GM19099 (cell line): ENCODE data around the gene MDH2.

ENCODE experiments used
- POLR2A ChIP-seq: IDR thresholded peaks from 3 replicates; pipeline ENCODE4 v1.6.1; 2011; ENCODE audit warnings: low read depth; ENCODE audit not compliant: insufficient read length; ENCODE audit errors: extremely low read depth

Gene MDH2

DNA sequence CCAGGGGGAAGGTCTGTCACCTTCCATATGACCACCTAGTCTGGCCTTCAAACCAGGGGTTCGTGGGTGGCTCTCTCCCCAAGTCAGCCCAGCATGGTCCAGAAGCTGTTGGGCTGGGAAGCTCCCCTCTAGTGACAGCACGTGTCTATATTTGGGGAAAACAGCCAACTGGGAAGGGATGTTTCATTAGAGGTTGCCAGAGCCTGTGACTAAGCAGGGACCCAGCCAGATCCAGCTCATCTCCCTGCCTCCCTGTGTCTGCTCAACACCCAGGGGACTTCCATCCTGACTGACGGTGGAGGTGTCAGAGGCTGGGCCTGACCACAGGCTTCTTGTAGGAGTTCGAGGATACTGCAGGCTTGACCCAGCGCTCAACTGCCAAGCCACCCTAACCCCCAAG, 10.6 kb upstream of the MDH2 start:
- no peak for TF ChIP-seq POLR2A

DNA sequence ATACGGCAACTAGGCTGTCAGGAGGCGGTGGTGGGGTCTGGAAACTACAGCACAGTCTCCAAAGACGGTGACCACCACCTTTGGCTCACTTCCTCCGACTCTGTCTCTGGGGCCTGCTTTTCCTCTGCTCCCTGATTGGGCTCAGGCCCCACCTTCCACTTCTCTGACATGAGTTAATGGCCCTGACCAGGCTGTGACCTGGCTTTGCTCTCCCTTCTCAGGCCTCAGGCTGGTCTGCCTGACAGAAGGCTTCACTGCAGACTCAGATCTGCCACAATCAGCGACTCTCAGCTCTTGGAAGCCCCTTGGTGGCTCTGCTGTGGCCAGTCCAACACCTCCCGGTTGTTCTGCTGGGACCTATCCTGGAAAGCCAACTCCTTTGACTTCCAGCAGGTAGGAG, 7.8 kb upstream of the MDH2 start:
- TF ChIP-seq POLR2A, result no peak

DNA sequence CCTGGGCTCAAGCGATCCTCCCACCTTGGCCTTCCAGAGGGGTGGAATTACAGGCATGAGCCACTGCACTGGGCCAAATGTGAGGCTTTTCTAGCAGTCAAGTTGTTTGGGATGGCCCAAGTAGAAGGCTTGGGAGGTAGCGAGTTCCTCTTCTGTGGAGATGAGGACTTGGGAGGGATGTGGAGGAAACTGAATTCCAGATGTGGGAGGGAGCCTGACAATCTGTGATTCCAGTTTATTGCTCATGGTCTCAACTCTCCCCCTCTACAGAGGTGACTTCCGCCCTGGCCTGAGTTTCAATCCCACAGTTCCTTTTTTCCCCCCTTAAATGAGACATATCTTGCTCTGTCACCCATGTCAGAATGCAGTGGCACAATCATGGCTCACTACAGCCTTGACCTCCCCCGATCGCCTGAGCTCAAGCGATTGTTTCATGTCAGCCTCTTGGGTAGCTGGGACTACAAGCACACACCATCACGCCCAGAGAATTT, 3.5 kb upstream of the MDH2 start:
- TF ChIP-seq POLR2A, result no peak

DNA sequence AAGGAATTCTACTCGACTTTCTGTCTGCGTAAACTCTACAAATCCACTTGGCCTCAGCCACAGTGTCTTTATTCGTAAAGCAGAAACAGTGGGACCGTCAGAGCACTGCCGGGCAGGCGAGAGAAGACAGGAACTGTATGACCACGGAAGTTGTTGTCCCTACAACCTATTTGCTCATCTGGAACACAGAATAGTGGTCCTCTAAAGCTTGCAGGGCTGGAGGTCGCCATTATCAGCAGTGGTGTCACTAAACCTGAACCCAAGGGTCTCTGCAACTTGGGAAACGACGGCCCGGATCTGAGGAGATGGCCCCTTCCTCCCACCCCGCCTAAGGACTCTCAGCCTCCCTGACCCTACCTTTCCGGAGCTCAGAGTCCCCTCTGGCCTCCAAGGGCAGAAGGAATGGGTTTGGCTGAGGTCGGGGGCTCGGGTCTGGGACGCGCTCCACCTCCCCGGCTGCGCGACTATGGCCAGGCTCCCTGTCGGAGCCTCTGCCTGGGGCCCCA, 548 bp upstream of the MDH2 start:
- TF ChIP-seq POLR2A, result no peak

DNA sequence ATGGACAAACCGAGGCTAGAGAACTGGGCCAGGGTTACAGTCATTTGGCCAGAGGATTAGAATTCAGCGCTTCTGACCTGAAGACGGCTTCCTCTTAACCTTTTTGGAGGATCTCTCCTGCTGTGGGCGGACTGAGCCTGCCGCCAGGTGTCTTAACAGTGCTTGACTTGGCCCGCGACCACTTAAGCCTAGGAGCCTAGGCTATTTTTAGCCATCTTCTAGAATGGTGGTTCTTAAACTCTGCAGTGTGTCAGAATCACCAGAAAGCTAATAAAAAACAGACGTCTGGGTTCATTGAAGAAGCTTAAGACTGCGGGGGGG, 722 bp downstream of the MDH2 start:
- no peak for TF ChIP-seq POLR2A

DNA sequence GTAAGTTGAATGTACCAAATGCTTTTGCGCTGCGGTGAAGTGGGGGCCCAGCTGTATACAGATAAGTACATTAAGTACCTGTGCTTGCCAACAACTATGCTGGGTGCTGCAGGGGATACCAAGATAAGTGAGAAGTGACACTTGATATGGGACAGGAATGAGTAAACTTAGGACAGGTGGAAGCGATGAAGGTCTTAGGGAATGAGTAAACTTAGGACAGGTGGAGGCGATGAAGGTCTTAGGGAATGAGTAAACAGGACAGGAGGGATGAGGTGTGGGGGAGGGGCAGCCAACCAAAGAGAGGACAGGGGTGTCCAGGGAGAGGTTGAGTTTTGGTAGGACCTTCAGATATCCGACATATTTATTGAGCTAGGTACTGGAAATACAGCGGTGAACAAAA, 1.4 kb downstream of the MDH2 start:
- no peak for TF ChIP-seq POLR2A

DNA sequence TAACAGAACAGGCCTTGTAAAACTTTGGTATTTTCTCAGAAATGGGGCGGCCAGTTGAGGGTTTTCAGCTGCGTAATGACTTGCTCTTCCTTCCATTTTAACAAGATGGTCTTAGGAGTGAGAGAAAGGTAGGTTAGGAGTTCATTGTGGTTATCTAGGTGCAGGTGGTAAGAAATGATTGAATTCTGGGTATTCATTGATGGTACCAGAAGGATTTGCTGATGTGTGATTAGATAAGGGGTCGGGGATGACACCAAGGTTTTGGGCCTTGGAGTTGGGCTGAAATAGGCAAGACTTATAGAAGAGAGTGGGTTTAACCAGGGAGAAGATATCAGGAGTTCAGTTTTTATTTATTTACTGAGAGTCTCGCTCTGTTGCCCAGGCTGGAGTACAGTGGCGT, 2.6 kb downstream of the MDH2 start:
- no peak for TF ChIP-seq POLR2A

DNA sequence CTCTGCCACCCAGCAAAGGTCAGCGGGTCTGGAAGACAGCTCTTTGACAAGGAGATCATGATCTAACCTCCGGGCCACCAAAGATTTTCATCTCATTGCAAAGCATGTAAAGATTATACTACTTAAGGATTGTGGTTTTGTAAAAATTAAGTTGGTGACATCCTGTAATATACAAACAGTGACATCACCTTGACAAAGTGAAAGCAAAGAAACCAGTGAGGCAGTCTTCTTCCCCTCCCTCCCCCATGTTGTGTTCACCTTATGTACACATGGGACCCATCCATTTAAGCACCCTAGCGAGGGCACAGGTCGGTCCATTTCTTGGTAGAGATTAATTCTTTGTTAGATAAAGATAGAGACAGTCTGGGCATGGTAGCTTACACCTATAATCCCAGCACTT, 3.9 kb downstream of the MDH2 start:
- no peak for TF ChIP-seq POLR2A

DNA sequence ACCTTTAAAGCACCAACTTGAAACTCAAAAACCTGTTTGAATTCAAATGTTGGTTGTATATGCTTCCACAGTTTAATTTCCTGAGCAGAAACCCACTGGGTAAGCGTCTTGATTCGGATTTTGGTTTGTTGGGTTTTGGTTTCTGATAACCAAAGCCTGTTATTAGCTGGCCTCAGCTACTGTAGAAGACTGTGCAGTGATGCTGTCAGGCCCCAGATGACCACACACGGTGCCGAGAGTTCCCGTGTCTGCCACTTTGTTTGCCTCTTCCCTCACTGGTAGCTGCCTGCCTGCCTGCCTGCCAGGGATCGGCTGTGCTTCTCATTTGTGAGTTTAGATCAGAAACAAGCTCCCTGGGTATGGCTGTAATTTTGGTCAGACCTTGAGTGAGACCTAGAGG, 5.6 kb downstream of the MDH2 start:
- TF ChIP-seq POLR2A, result no peak

DNA sequence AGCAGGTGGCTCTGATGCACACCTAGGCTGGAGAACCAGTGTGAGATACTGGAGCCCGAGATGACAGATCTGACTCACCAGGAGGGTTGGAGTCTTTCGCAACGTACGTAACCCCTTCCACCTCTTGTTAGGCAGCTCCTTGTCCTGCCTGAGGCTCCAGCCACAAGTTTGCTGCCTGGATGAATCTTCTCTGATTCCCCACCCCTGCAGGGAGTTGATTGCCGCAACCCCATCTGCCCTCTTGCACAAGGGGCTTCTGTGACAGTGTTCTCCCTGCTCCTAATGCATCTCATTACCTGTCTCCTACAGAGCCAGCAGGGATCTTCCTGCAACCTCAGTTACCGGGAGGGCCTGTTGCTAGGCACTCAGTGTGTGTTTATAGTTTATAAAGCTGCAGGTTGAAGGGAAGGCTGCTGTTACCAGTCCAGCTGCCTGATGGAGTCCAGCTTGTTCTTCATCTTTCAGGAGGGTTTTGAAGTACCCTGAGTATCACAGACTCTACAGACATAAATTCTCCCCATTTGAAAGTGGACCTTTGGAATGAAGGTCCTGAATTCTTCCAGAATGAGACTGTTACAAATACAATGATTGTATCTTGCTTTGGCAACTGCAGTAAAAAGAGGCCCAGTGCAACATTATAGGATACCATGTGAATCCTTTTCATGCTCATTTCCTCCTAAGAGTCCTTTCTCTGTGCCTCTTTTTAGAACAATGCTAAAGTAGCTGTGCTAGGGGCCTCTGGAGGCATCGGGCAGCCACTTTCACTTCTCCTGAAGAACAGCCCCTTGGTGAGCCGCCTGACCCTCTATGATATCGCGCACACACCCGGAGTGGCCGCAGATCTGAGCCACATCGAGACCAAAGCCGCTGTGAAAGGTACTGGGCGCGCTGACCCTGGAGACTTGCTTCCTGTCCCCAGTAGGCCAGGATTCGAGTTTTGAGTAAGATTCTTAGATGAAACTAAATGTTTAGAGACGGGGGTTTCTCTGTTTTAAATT, 6.5 kb downstream of the MDH2 start:
- TF ChIP-seq POLR2A, result no peak

DNA sequence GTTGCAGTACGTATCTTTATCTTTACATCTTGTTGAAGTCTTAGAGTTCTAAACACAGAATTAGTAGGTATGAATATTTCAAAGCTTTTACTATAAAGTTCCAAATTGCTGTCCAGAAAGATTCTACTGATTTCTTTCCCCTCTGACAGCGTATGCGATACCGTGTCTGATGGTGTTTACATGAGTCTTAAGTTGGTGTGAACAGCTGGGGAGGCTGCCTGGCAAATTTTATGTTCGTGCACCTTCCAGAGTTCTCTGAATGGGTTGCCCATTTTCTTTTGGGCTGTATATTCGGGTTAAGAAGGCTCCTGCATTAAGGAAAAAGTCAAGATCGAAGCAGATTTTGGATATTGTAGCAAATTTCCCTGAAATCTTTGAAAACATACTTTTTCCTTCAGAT, 8.3 kb downstream of the MDH2 start:
- no peak for TF ChIP-seq POLR2A

DNA sequence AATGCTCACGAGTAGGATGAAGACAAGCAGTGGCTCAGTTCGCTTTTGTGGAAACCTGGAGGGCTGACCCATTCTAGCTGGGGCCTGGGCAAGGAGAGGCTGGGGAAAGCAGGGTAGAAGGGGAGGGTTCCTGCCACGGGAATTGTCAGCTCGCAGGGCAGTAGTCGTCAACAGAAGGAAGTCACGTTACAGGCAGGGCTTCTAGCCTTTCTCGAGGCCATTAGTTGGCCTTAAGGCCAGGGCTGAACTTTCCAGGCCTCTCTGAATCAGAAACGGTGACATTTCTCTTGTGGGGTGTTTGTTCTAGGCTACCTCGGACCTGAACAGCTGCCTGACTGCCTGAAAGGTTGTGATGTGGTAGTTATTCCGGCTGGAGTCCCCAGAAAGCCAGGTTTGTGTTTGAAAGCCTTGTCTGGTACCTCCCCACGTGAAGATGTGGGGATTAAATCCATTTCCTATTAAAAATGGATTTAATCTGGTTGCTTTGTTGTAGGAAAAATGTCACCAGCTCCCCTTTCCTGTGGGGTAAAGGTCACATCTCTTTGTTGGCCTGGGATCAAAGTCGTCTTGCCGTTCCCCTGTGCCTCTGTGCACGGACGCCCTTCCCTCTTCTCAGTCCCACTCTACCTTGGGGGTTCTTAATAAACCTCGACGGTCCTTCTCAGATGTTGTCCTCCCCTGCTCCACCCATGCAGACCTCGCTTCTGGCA, 9.4 kb downstream of the MDH2 start:
- no peak for TF ChIP-seq POLR2A

DNA sequence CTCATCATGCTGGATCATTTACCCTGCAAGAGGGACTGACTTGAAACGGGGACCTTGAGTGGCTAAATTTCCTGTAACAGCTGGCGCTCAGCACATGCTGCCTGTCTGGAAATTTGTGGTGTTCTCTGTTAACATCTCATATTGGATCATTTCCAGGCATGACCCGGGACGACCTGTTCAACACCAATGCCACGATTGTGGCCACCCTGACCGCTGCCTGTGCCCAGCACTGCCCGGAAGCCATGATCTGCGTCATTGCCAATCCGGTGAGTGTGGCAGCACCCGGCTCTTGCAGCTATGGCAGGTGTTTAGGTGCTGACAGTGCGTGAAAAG, 9.9 kb downstream of the MDH2 start:
- TF ChIP-seq POLR2A, result no peak

DNA sequence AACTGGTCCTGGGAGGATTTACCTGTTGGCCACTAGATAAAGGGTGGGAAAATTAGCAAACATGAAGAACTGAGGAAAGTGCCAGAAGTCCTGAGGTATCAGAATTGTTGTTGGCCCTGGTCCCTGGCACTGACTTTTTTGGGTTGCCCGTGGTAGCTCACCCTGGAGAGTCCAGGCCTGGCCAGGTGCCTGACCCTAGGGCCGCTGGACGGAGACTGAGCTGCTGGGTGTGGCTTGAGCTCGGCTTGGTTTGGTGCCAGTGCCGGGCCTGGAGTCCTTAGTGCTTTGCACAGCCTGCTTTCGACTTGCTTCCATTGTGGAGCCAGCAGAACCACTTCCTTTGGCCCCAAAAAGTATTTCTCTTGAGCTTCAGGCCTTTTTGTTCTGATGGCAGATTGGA, 12.9 kb downstream of the MDH2 start:
- no peak for TF ChIP-seq POLR2A

DNA sequence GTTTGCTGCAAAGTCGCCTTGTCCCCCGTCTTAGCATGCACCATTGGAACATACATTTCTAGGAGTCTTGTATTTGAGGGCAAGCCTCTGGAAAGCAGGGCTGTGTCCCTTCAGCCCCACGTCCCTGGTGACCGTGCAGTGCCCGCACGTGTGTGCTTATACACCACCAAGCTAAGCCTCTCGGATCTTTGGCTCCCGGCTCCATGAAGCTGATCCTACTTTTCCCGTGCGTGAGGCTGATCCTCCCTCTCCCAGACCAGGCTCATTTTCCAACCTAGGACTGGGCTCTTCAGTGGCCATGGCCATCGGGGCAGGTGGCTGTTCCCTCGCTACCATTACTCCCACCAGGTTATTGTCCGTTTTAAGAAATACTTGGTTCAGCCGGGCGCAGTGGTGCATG, 14.3 kb downstream of the MDH2 start:
- no peak for TF ChIP-seq POLR2A

DNA sequence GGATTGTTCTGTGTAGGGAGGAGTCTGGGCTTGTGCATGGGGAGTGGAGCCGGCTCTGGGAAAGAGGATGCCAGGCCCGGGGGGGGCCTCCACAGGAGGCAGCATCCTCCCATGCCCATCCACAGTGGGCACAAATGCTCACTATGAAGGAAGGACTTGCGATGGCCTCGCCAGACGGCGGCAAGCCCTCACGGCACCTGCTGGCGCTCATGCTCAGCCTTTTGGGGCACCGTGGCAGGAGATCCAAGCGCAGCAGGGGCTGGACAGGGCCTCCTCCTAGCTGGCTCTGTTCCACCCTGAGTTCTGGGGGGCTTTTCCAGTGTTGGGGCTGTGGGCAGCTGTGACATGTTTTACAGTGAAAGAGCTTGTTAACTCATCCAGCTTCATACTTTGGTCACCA, 15.2 kb downstream of the MDH2 start:
- no peak for TF ChIP-seq POLR2A
